ENCODE data around the gene SUMO3. TPM values are rescaled to one million over a fixed set of nuclear protein-coding genes. Genes with fewer than 3 reads are reported as not detected.

The SUMO3 gene
- total RNA-seq, 1 experiment from 2014 or later: 82.9 TPM

DNA sequence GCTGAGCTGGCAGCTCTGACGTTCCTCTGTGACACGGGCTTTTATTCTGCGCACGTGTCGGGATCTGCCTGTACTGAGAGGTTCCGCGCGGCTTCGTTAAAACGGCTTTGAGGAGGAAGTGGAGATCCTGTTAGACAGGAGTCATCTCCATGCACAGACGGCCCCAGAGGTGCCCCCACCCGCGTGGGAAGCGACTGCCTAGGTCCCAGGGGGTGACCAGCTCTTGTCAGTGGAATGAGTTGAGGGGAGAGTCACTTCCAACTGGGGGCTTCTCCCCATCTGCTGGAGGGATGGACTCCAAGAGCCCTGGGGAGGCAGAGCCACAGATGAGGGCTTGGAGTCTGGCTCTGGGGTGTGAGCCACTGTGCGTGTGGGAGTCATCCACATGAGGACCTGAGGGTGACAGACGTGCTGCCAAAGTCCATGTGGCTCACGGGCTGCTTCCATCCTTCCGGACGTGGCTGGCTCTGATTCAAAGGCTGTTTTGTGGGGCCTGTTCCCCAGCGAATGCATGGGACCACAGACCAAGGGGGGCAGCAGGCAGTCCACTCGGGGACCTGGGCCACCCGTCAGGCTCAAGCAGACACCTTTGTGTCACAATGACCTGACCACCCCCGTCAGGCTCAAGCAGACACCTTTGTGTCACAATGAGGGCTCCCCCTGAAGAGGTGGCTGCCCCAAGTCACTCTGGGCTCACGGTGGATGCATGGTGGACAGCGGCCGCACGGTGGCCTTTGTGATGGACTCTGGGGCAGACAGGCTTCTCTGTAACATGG lies 28.8 kb upstream of the SUMO3 start:
- Histone ChIP-seq H3K56ac (ENCODE audit: insufficient read length, low read depth, low read length) (no peak overlapping the region), H3K9me3 (ENCODE audit: control insufficient read depth, low read depth, low read length) (no peaks in the 10 kb centered on the region), H3K4me2 (ENCODE audit: insufficient read depth, insufficient read length, low read length) (peak overlapping the region; percentile 8), H2BK5ac (ENCODE audit: insufficient read length, low read length) (no peak overlapping the region), H2BK20ac (ENCODE audit: low read depth, low read length, poor library complexity, severe bottlenecking) (no peak overlapping the region), H4K91ac (ENCODE audit: insufficient read length, low read depth, low read length) (no peak overlapping the region), H3K14ac (ENCODE audit: insufficient read depth, low read length) (no peak overlapping the region), H3K23ac (ENCODE audit: insufficient read length, low read depth, low read length) (no peak overlapping the region), H4K8ac (replicated peaks; ENCODE audit: insufficient read length, low read depth, low read length) (no peak overlapping the region), H3K23me2 (ENCODE audit: insufficient read length, low read depth, low read length, poor library complexity, severe bottlenecking) (no peaks in the 10 kb centered on the region), H4K20me1 (ENCODE audit: control insufficient read depth, insufficient read depth, insufficient read length) (no peaks in the 10 kb centered on the region), H3K79me1 (ENCODE audit: insufficient read depth, low read depth, low read length, poor library complexity, severe bottlenecking) (no peaks in the 10 kb centered on the region), H3K4me1 (ENCODE audit: insufficient read depth, low read length) (0 out of 2 replicates have a peak, but pooled peaks cover 2% of the 10 kb centered on the region), H3K9ac (ENCODE audit: extremely low read depth, insufficient read length, low read length) (no peak overlapping the region), H2AK5ac (ENCODE audit: insufficient read length, low read length) (no peak overlapping the region), H3K27ac (ENCODE audit: insufficient read length, low read depth, low read length) (no peak overlapping the region), H4K5ac (ENCODE audit: insufficient read length, low read depth, low read length) (no peak overlapping the region), H2BK15ac (ENCODE audit: low read depth, low read length) (no peak overlapping the region), H2AFZ (ENCODE audit: low read length) (no peak overlapping the region), H3K27me3 (ENCODE audit: insufficient read depth, low read length) (no peaks in the 10 kb centered on the region), H3K4ac (ENCODE audit: low read depth, low read length) (no peak overlapping the region), H2BK120ac (ENCODE audit: low read depth, low read length, poor library complexity, severe bottlenecking) (no peak overlapping the region), H3K79me2 (ENCODE audit: insufficient read depth, low read length) (no peaks in the 10 kb centered on the region), H3K18ac (ENCODE audit: insufficient read length, low read depth, low read length) (no peak overlapping the region), H2BK12ac (ENCODE audit: insufficient read length, low read depth, low read length) (no peak overlapping the region), H3T11ph (ENCODE audit: low read length) (no peak overlapping the region)
- TF ChIP-seq, protein P1, sequence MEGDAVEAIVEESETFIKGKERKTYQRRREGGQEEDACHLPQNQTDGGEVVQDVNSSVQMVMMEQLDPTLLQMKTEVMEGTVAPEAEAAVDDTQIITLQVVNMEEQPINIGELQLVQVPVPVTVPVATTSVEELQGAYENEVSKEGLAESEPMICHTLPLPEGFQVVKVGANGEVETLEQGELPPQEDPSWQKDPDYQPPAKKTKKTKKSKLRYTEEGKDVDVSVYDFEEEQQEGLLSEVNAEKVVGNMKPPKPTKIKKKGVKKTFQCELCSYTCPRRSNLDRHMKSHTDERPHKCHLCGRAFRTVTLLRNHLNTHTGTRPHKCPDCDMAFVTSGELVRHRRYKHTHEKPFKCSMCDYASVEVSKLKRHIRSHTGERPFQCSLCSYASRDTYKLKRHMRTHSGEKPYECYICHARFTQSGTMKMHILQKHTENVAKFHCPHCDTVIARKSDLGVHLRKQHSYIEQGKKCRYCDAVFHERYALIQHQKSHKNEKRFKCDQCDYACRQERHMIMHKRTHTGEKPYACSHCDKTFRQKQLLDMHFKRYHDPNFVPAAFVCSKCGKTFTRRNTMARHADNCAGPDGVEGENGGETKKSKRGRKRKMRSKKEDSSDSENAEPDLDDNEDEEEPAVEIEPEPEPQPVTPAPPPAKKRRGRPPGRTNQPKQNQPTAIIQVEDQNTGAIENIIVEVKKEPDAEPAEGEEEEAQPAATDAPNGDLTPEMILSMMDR (conservative IDR thresholded peaks at IDR 0.05): no peak
- Mint-ChIP-seq H3K4me3 (peak overlapping the region; percentile 54 to 67; a peak in 4 of 5 replicates), H3K9me3 (no peaks in the 10 kb centered on the region), H3K27ac (no peak overlapping the region), H3K36me3 (ENCODE audit: insufficient read depth in 1 of 3, low read depth in 3 of 3) (peaks cover 14 to 32% (median 31%) of the 10 kb centered on the region in 3 experiments; a peak in 6 of 7 replicates), H3K4me1 (peaks cover 13 to 21% of the 10 kb centered on the region in 2 experiments), H3K27me3 (ENCODE audit: low read depth) (peaks cover 3% of the 10 kb centered on the region; the same call in 1 of the 2 replicates)
- DNase-seq: no peak
- WGBS (ENCODE audit: extremely low coverage, insufficient read length, low lambda C conversion rate): no CpG with 5 or more reads among the region's 27 CpGs
